ENCODE data around the gene FAR2. TPM values are rescaled to one million over a fixed set of nuclear protein-coding genes. Genes with fewer than 3 reads are reported as not detected.

FAR2 gene
- total RNA-seq, 1 donor from 2014 or later: 13.6 TPM

Other genes starting within 250 kb of the FAR2 start
- gene ERGIC2, start 231.9 kb downstream of the FAR2 start, total RNA-seq: 48.9 and 55.3 TPM in 2 replicates